ENCODE data around the gene MAPT.

MAPT gene

DNA sequence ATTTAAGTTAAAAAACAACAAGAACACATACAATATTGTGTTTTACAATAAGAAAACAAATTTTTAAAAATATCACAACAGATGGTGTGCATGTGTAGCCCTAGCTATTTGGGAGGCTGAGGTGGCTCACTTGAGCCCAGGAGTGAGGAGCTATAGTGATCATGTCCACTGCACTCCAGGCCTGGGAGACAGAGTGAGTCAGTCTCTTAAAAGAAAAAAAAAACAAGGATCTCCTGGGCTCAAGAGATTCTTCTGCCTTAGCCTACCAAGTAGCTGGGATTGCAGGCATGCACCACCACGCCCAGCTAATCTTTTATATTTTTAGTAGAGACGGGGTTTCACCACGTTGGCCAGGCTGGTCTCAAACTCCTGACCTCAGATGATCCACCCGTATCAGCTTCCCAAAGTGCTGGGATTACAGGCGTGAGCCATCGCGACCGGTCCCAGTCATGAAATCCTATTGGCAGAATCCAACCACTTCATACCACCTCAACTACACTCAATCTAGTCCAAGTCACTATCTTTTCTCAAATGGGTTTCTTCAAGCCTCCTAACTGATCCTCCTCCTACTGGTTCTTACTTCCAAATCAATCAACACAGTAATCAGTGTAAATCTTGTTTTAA is 159.7 kb downstream of the MAPT start:
- no peak for DNase-seq (ENCODE audit: low read depth)

DNA sequence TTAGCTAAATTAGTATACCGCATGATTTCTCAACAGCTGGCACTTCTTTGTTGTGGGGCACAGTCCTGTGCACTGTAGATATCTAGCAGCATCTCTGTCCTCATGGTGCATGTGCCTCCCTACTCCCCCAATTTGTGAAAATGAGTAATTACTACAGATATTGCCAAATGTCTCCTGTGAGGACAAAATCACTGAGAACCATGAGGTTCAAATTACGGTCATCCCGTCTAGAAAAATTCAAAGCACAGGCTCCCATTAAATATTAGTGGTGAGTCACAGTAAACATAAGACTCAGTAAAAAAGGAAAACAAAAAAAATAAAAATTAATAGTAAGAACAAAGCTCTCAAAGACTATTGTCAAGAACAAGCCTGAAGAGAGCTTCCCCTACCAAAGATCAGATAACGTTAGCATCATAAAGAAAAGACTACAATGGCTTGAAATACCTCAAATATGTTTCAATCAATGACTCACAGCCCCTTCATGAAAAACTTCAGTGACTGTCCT is 162.5 kb downstream of the MAPT start:
- DNase-seq (ENCODE audit: low read depth) = peak; percentile 37

DNA sequence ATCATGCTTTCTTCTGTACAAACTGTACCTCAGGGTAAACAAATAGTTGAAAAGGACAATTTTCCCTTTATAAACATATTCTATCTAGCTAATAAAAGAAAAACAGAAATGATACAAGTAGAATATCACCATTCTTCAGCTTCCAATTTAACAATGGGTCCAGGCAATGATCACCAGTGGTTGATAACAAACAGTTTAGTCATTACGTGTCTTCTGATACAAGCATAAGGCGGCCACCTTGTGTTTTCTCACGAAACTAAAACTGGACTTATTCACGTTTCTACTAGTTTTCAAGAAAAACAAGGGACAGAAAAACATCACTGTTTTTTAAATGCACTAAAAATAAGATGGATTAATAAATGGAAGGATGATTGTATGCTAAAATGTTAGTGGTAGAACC is 163.0 kb downstream of the MAPT start:
- no peak for DNase-seq (ENCODE audit: low read depth)

DNA sequence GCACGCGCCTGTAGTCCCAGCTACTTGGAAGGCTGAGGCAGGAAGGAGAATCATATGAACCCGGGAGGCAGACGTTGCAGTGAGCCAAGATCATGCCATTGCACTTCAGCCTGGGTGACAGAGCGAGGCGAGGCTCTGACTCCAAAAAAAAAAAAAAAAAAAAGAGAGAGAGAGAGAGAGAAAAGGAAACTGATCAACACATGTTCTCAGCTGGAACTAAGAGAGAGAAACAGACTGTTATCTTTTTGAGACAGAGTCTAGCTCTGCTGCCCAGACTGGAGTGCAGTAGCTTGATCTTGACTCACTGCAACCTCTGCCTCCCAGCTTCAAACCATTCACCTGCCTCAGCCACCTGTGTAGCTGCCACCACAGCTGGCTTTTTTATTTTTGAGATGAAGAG is 165.1 kb downstream of the MAPT start:
- DNase-seq (ENCODE audit: low read depth) = no peak

DNA sequence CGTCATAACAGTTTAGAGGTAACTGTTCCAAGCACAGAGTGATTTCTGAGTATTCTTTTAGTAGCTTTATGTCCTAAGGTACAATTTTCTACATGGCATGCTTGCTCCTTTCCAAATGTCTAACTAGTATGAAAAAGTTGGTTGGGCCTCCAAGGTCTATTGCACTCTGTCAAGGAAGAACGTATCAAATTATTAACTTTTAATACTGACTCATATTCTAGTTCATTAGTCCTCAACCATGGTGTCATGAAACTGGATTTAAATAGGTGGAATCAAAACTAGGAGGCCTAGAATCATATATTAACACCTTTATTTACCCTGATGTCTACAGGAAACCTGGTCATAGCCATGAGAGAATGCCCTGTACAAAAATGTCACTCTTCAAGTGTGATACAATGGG is 166.1 kb downstream of the MAPT start:
- DNase-seq (ENCODE audit: low read depth) = no peak

DNA sequence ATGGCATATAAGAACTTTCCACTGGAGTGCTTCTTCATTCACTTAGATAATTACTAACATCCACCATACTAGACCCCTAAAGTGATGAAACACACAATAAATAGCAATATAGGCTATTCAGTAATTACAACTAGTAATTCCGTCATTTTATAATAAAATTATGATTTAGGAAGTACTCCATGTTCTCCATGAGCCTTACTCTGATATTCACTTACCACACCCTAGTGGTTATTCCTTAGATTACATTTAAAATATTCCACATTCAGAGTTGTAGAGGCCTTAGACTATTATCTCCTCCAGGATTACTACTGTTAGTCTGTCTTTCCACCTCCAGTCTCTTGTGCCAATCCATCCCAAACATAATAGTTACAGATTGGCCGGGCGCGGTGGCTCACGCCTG is 167.1 kb downstream of the MAPT start:
- DNase-seq (ENCODE audit: low read depth) = no peak

DNA sequence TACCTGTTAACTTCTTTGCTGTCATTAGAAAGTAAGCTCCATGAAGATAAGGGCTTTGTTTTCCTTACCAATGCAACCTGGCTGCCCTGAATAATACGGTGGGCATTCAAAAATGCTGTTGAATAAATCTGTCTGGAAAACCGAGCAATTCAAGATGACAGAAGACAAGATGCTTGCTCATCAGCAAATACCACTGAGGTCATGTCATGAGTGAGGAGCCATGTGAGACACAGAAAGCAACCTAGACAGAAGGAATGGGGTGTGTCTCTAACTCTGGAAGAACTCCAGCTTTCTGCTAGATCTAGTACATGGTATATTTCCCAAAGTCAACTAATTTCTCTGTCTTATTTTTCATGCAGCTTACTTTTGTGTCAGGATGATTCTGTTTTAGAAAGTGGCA is 168.9 kb downstream of the MAPT start:
- DNase-seq (ENCODE audit: low read depth) = peak; percentile 68

DNA sequence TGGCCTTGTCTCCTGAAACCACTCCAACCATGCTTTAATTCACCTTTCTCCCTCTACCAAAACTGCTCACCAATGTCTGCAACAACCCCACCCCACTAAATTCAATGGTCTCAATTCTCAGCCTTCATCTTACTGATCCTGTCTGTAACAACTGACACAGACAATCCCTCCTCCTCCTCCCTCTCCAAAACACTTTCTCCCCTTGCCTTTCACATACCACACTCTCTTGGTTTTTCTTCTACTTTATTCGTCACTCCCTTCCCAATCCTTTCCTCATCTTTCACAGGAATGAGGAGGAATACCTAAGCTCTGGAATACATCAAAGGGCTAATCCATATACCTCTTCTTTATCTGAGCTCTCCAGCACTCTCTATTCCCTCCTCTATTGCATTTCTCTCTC is 170.1 kb downstream of the MAPT start:
- no peak for DNase-seq (ENCODE audit: low read depth)

DNA sequence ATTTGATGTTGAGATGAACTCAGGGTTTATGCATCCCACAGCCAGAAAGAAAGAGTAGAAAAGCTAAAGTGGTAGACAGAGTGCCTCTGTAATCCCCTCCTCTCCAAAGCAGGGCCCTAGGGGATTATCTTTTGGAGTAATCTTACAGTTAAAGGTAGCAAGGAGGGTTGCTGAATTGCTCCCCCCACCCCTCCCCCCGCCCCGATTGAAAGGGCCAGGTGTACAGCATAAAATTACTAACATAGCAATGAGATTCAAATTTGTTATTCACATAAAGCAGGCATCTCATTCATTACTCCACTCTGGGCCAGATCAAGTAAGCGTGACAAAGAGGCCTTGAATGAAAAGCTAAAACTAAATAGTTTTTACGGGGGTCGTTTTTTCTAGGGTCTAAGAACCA is 177.4 kb downstream of the MAPT start:
- no peak for DNase-seq (ENCODE audit: low read depth)

DNA sequence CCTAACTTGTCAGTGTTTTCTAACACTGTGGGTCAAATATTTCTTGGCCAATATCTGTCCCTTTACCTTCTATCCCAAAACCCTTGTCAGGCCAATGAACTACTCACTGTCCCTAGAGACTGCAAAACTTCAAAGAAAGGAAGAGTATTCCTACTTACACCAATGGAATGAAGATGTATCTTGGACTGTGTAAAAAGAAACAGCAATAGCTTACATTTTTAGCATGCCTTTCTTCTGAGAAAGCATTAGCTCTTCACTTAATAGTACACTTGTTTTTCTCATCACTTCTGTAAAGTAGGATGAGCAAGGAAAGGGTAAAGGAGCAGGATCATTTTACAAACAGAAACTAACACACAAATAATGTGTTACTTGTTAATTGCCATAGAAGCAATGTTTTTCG is 178.6 kb downstream of the MAPT start:
- peak; percentile 35 for DNase-seq (ENCODE audit: low read depth)

DNA sequence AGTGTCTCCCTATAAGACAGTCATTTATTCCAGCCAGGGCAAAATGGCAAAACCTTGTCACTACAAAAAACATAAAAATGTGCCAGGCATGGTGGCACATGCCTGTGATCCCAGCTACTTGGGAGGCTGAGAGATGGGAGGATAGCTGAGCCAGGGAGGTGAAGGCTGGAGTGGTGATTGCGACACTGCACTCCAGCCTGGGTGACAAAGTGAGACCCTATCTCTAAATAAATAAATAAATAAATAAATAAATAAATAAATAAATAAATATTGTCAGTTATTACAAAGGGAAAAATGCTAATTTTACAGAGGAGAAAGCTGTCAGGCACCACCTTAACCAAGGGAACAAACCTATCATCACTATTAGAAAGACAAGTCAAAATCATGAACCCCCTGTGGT is 180.2 kb downstream of the MAPT start:
- DNase-seq (ENCODE audit: low read depth) = no peak

Data from non-pigmented ciliary epithelial cell (primary cell).